HG02970 (cell line): ENCODE results near the gene ZMIZ1.

Experiments
- ATAC-seq: cut with Tn5 transposase; IDR thresholded peaks from one replicate; pipeline ENCODE4 v1.9.1; 2021; ENCODE audit warnings: mild to moderate bottlenecking, moderate library complexity, moderate number of reproducible peaks; ENCODE audit not compliant: unreplicated experiment, low FRiP score

The ZMIZ1 gene

DNA sequence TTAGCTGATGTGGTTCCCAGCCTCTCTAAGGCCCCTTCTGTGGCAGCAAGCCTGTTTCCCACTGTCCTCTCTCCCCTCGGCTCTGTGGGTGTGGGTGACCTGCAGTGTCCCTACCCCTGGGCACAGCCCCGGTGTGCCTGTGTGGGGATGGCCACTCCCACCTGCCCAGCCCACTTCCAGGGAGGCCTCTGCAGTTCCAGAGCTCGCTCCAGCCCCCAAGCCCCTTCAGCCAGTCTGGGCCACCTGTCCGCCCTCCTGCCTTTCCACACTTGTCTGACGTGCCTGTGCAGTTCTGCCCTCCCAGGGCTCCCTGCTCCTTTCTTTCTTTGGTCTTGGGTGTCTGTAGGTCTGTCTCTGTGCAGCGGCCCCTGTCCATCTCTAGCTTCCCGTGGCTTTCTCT, 151.5 kb downstream of the ZMIZ1 start:
- no peak for ATAC-seq

DNA sequence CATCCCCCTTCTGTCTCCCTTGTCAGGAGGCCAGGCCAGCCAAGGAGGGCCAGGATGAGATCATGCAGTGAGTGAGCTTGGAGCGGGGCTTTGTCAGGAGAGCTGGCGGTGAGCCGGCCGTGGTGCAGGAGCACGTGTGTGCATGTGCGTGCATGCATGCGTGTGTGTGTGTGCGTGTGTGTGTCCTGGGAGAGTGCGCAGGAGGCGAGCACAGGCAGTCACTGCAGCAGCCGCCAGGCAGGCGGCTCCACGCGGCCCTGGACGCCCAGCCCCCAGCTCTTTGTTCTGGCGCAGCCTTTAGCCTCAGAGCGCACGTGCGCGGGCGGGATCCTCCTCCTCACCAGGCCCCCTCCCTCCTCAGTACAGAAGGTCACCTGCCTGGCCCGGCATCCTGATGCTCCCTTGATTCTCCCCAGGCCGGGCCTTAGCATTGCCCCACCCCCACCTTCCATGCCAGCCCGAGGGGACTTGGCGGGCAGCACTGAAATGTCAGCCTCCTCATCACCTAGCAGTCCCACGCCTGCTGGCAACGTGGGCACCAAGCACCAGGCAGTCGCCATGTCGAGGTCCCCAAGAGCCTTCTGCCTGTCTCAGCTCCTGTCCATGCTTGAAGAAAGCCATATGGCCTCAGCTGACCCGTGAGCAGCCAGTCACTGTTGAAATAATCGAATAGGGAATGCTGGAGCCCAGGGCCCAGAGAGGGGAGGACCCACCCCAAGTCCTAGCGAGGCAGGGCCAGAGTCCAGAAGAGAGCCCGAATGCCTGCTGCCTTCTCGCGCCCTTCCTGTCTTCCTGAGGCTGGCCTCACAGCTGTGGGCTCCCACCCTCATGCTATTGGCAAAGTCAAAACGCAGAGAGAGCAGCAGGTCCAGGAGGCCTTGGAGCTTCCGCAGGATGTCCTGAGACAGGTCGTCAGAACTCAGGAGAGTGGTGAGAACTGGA, 152.6 kb downstream of the ZMIZ1 start:
- no peak for ATAC-seq

GRCh38 chr10:79222186-79222585, 153.4 kb downstream of the ZMIZ1 start:
- ATAC-seq = no peak

- no peak for ATAC-seq
Observed at GRCh38 chr10:79223091-79224048, 154.6 kb downstream of the ZMIZ1 start.

DNA sequence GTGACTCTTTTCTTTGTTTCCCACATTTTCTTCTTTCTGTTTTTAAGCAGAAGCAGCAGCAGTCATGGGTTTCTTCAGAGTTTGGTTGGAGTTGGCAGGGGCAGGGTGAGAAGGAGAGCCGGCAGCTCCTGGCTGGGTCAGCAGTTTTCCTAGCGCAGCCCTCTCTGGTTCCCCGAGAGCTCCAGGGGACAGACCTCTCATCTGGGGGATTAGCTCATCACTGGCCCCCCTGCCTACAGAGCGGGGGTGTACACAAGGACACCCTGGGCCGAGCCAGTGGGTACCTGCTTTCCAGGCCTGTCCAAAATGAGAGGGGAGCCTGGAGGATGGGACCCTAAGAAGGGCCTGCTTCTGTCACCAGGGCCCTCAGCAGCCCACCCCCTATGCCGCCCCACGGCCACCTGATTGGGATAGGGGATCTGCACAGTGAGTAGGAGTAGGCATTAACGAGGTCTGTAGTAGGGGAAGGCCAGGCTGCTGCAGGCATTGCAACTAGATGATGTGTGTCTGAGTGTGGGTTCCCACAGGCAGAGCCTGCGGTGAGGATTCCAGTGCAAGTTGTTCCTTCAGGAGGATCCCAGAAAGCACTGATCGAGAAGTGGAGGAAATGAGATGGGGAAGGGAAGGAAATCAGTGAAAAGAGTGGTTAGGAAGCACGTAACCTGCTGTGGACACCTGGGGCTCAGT, 155.6 kb downstream of the ZMIZ1 start:
- ATAC-seq = no peak

- ATAC-seq = no peak
Observed at GRCh38 chr10:79224992-79225391, 156.2 kb downstream of the ZMIZ1 start.

DNA sequence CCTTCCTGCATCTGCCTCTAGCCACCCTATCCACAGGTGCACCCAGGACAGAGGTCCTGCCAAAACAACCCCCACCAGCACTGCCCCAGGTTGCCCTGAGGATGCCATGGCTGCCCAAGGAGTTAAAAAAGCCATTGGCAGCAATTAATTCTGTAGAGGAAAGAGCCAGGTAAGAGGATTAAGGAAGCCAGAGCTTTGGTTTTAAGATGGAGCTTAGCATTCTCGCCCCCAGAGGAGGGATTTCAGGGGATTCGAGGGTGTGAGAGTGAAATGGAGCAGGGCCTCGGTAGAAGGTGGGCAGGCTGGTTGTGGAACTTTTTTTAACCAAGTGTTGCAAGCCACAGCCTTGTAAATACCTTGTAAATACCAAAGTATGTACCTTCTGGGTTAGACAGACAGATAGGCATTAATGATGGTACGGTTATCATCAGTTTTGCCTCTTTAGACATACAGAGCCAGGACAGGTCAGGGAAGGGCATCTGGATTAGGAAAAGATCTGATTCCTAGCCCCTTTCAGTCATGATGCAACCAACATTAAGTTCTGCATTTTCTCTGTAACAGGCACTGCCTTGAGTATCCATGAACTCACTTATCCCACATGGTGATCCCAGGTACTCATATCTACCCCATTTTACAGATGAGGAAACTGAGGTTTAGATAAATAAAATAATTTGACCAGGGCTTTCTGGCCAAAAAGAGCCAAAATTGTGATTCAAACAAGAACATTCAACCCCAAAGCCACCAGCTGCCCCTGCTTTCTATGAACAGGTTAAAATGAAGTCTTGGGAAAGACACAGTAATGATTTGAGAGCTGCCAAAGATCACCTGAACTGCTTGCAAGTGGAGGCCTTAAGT, 157.9 kb downstream of the ZMIZ1 start:
- no peak for ATAC-seq

DNA sequence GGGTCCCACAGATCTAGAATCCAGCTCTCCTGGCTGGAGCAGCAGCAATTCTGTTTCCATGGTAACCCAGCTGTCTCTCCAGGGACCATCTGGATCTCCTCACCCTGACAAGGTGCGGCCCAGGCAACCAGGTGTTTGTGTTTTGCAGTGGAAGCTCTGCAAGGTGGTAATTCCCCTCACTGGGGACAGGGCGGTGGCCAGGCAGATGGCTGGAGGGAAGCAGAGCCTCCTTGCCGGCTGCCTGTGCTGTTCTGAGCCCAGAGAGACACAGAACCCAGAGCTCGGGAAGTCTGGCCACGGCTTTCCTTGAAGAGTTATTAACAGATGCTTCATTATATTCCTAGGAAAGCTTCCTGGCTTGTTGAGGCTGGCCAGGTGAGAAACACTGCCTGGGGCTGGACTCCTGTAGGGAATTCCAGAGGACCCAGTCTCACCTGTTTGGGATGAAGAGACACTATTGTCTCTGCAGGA, 160.3 kb downstream of the ZMIZ1 start:
- no peak for ATAC-seq

DNA sequence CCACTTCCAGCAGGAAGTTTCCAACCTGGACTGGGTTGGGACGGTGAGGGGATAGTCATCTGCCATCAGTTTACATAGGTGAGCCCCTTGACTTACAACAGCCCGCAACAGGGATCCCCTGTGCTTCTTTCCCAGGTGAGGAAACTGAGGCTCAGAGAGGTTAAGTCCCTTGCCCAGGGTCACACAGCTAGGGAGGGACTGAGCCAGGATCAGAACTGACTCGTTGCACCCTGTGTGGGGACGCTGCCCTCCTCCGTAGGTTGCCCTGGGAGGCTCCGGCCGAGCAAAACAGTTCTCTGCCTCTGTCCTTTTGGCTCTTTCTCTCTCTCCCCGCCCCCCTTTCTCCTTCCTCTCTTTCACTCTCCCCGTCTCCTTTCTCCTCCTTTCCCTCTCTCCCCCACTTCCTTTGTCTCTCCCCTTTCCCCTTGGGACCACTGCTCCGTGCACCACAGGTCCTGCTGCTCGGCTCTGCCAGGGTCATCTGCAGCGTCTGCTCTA, 161.1 kb downstream of the ZMIZ1 start:
- no peak for ATAC-seq

GRCh38 chr10:79230328-79230830, 161.6 kb downstream of the ZMIZ1 start:
- no peak for ATAC-seq

GRCh38 chr10:79230850-79231249, 162.1 kb downstream of the ZMIZ1 start:
- ATAC-seq = no peak

DNA sequence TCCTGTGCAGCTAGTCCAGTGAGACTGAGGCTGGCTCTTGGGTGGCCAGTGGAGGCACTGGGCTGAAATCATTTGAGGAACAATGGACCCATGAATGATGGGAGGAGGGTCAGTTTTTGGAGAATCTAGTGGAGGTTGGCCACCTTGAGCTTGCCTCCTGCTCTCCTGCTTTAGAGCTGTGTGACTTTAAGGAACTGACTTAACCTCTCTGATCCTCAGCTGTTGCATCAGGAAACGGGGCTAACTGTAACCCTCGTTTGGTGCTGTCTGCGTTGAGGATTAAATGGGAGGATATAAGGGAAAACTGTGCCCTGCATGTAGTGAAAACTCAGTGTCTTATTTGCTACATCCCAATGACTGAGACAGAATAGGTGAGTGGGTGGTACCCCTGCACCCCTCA, 163.1 kb downstream of the ZMIZ1 start:
- no peak for ATAC-seq

- no peak for ATAC-seq
Observed at GRCh38 chr10:79232864-79233263, 164.1 kb downstream of the ZMIZ1 start.

DNA sequence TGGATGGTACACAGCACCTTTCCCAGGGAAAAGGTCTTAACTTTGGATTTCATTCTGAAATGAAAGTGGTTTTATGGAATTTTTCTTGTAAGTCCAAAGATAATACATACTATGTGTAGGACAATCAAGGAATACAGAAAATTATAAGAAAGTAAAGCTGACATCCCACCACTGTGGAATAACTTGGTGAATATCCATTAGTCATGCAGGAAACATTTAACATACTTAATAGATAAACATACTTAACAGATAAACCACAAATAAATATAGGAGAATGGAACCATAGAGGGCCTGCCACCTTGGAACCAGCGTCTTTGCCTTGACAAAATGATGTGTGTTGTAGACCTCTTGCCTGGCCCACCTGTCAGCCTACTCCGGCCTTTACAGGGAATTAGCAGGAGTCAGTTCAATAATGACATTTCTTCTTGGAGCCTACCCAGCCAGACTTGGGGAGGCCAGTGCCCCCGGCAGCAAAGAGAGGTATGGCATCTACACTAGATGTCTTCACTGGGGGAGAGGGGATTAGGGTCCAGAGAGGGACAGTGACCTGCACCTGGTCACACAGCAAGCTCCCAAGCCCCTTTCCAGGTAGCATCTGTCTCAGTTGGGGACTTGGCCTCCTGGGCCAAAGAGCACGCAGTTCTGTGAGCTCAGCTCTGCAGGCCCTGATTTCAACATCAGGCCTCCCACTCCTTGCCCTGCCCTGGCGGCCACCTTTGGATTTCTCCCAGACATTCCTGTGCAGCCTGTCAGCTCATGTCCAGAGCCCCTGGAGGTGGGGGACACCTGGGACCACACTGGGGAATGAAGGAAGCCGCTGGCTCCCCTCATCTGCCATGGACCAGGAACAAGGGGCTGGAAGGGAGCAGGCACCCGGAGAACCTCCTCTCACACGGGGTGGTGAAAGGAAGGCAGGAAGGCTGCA, 165.9 kb downstream of the ZMIZ1 start:
- ATAC-seq = no peak

DNA sequence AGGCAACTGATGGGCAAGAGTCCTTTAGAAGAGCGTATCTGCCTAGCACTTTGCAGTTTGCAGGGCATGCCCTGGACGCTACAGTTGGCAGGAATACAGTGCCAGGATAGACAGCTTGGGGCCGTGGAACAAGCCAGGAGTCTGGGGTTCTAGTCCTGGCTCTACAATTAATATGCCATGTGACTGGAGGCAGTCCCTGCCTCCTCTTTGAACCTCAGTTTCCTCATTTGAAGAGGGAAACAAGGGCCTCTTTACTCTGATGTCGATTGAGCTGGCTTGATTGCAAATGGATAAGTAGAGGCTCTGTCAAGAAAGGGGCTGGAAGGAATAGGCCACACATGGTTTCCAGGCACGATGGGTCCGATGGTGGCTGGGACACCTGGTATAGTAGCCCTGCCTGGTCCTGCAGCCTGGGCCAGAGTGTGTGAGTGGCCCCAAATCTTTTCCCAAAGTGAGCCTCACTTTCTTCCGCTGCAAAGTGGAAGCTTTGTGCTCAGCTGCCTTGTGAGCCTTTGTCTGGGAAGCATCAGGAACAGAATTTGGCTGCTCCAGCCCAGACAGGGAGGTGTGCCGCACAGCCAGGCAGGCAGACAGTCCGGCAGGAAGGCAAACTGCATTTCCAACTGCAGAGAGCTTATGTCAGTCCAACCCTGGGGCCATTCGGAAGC, 167.1 kb downstream of the ZMIZ1 start:
- ATAC-seq = no peak

GRCh38 chr10:79236433-79236765, 167.6 kb downstream of the ZMIZ1 start:
- ATAC-seq = no peak

GRCh38 chr10:79237454-79238157, 168.8 kb downstream of the ZMIZ1 start:
- no peak for ATAC-seq
